Measurements from ENCODE around the gene EPB41L1. TPM values are rescaled to one million over a fixed set of nuclear protein-coding genes. Genes with fewer than 3 reads are reported as not detected.
A peak's percentile ranks its signal among the peaks of the same experiment; 100 is the strongest.

Gene EPB41L1
- 16.7 TPM for total RNA-seq

- DNase-seq (ENCODE audit: low spot score in 2 of 2) = peak in 1 of 2 donors; percentile 74
- Histone ChIP-seq H3K27ac (peak within 1 kb of the TSS; percentile 77 to 94), H3K9me3 (no peaks in the 10 kb centered on the region), H3K4me3 (peak within 1 kb of the TSS; percentile 65 to 91), H3K4me1 (peaks cover 0 to 21% of the 10 kb centered on the region in 2 donors), H3K27me3 (no peaks in the 10 kb centered on the region), H3K36me3 (no peaks in the 10 kb centered on the region)
- intact Hi-C loops (cut with DNase I) = loop anchor here (5.0 kb wide), 1 partner anchor 93 kb away; no protein-coding TSS in a partner anchor
- TF ChIP-seq CTCF (IDR thresholded peaks at IDR 0.05) = no peak
Observed at GRCh38 chr20:36154700-36155628, at the start of gene EPB41L1. TSS of gene EPB41L1 (plus strand) at chr20:36154740. CDS start at chr20:36173778, 19,038 bp downstream.

- Histone ChIP-seq H3K4me3 (no peak overlapping the region), H3K4me1 (peaks cover 0 to 7% of the 10 kb centered on the region in 2 donors), H3K36me3 (no peaks in the 10 kb centered on the region), H3K27ac (no peak overlapping the region), H3K9me3 (no peaks in the 10 kb centered on the region), H3K27me3 (no peaks in the 10 kb centered on the region)
- intact Hi-C loops (cut with DNase I) = no loop called here
- TF ChIP-seq CTCF (IDR thresholded peaks at IDR 0.05) = no peak
- no peak for DNase-seq (ENCODE audit: low spot score in 2 of 2)
Observed at GRCh38 chr20:36104856-36105255, 49.7 kb upstream of the EPB41L1 start.

GRCh38 chr20:36105711-36106226 lies 48.8 kb upstream of the EPB41L1 start:
- Histone ChIP-seq H3K27ac (no peak overlapping the region), H3K9me3 (no peaks in the 10 kb centered on the region), H3K4me3 (no peak overlapping the region), H3K27me3 (no peaks in the 10 kb centered on the region), H3K36me3 (no peaks in the 10 kb centered on the region), H3K4me1 (peaks cover 0 to 7% of the 10 kb centered on the region in 2 donors)
- no peak for DNase-seq (ENCODE audit: low spot score in 2 of 2)
- intact Hi-C loops (cut with DNase I) = no loop called here
- no peak for TF ChIP-seq CTCF (IDR thresholded peaks at IDR 0.05)

- intact Hi-C loops (cut with DNase I) = no loop called here
- no peak for DNase-seq (ENCODE audit: low spot score in 2 of 2)
- H3K27me3 ChIP-seq = no peaks in the 10 kb centered on the region
Observed at GRCh38 chr20:36106606-36107005, 47.9 kb upstream of the EPB41L1 start.

GRCh38 chr20:36107881-36108280 lies 46.7 kb upstream of the EPB41L1 start:
- intact Hi-C loops (cut with DNase I) = no loop called here
- no peak for DNase-seq (ENCODE audit: low spot score in 2 of 2)
- TF ChIP-seq CTCF (IDR thresholded peaks at IDR 0.05) = no peak
- Histone ChIP-seq H3K4me3 (no peak overlapping the region), H3K4me1 (peaks cover 0 to 5% of the 10 kb centered on the region in 2 donors), H3K9me3 (no peaks in the 10 kb centered on the region), H3K27ac (no peak overlapping the region), H3K36me3 (no peaks in the 10 kb centered on the region), H3K27me3 (no peaks in the 10 kb centered on the region)

More at GRCh38 chr20:36106606-36107005, 47.9 kb upstream of the EPB41L1 start:
- Histone ChIP-seq H3K4me1 (peaks cover 0 to 7% of the 10 kb centered on the region in 2 donors), H3K27ac (no peak overlapping the region), H3K9me3 (no peaks in the 10 kb centered on the region), H3K4me3 (no peak overlapping the region), H3K36me3 (no peaks in the 10 kb centered on the region)
- no peak for TF ChIP-seq CTCF (IDR thresholded peaks at IDR 0.05)

Data from ascending aorta (tissue), 2 donors.